ENCODE measurements around the gene CEACAM19.

DNA sequence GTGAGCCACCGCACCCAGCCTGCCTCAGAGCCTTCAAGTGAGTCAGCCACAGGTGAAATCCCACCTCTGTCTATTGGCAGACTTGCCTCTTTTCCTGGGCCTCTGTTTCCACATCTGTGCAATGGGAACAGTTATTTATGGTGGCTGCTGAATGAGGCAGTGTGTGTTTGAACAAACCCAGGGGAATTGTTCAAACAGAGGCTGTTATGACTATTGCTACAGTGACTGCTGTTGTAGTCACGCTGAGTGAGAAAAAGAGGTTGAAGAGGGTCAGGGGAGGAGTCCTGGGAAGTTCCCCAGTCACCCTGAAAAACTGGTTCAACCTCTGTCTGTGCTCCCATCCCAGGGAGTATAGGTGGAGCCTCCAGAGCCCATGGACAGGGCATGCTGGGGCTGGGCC is at the start of gene CEACAM19:
- TF ChIP-seq, protein P1, sequence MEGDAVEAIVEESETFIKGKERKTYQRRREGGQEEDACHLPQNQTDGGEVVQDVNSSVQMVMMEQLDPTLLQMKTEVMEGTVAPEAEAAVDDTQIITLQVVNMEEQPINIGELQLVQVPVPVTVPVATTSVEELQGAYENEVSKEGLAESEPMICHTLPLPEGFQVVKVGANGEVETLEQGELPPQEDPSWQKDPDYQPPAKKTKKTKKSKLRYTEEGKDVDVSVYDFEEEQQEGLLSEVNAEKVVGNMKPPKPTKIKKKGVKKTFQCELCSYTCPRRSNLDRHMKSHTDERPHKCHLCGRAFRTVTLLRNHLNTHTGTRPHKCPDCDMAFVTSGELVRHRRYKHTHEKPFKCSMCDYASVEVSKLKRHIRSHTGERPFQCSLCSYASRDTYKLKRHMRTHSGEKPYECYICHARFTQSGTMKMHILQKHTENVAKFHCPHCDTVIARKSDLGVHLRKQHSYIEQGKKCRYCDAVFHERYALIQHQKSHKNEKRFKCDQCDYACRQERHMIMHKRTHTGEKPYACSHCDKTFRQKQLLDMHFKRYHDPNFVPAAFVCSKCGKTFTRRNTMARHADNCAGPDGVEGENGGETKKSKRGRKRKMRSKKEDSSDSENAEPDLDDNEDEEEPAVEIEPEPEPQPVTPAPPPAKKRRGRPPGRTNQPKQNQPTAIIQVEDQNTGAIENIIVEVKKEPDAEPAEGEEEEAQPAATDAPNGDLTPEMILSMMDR (IDR thresholded peaks at IDR 0.05; ENCODE audit: control extremely low read depth in 1 of 3, insufficient read depth in 1 of 3, low read depth in 1 of 3, low read length in 3 of 3), result no peak
- no peak for TF ChIP-seq POLR2AphosphoS5 (IDR thresholded peaks at IDR 0.05; ENCODE audit: low read depth, low read length)
- no peak for TF ChIP-seq POLR2A (IDR thresholded peaks at IDR 0.05; ENCODE audit: control extremely low read depth in 1 of 2, low read depth in 2 of 2, low read length in 2 of 2)
- TF ChIP-seq CREB1 (IDR thresholded peaks at IDR 0.05), result no peak
- TF ChIP-seq KDM1A (IDR thresholded peaks at IDR 0.05; ENCODE audit: borderline replicate concordance, low read length), result no peak
- TF ChIP-seq RAD21 (IDR thresholded peaks at IDR 0.05 in 1 of 2, conservative IDR thresholded peaks at IDR 0.05 in 1 of 2; ENCODE audit: low read depth in 2 of 2, low read length in 2 of 2), result no peak
- TF ChIP-seq CBX5 (IDR thresholded peaks at IDR 0.05; ENCODE audit: low read depth, low read length), result no peak
- no peak for TF ChIP-seq EZH2 (IDR thresholded peaks at IDR 0.05; ENCODE audit: low read depth, low read length, severe bottlenecking)
- no peak for TF ChIP-seq CEBPB (IDR thresholded peaks at IDR 0.05; ENCODE audit: low read depth, low read length)
- no peak for TF ChIP-seq RNF2 (IDR thresholded peaks at IDR 0.05; ENCODE audit: borderline replicate concordance, low read depth, low read length, missing control alignments, poor library complexity, severe bottlenecking)
